Nephron progenitor cell (in vitro differentiated cells): Measurements from ENCODE around the gene SBK1.
"Not testable (repeated sequence)": the region's sequence is repeated elsewhere in the genome, so short reads cannot be mapped to it uniquely, and the experiment has no call there.

Experiments
- DNase-seq: peaks from one replicate; pipeline ENCODE4 v3.0.0; 2021
- H3K27ac Mint-ChIP-seq: 2 replicates; pipeline ENCODE4 v1.8.0; 2021; ENCODE audit warnings: mild to moderate bottlenecking, moderate library complexity, mixed read lengths
- H3K27me3 Mint-ChIP-seq: 2 replicates; pipeline ENCODE4 v1.8.0; 2021; ENCODE audit warnings: mild to moderate bottlenecking, low read depth, mixed read lengths; ENCODE audit not compliant: poor library complexity
- H3K36me3 Mint-ChIP-seq: 2 replicates; pipeline ENCODE4 v1.8.0; 2021; ENCODE audit warnings: low read depth, mixed read lengths
- H3K4me1 Mint-ChIP-seq: 2 replicates; pipeline ENCODE4 v1.8.0; 2021; ENCODE audit warnings: mixed read lengths
- H3K4me3 Mint-ChIP-seq: 2 replicates; pipeline ENCODE4 v1.8.0; 2021; ENCODE audit warnings: mild to moderate bottlenecking, moderate library complexity, mixed read lengths
- H3K9me3 Mint-ChIP-seq: 2 replicates; pipeline ENCODE4 v1.8.0; 2021; ENCODE audit warnings: mild to moderate bottlenecking, moderate library complexity, mixed read lengths

The SBK1 gene

GRCh38 chr16:28364268-28365173 lies 72.2 kb downstream of the SBK1 start:
- H3K9me3 Mint-ChIP-seq, H3K27ac Mint-ChIP-seq, H3K27me3 Mint-ChIP-seq, H3K36me3 Mint-ChIP-seq, H3K4me3 Mint-ChIP-seq, DNase-seq, H3K4me1 Mint-ChIP-seq: not testable (repeated sequence)

- H3K36me3 Mint-ChIP-seq, H3K4me1 Mint-ChIP-seq, H3K4me3 Mint-ChIP-seq, H3K27ac Mint-ChIP-seq, DNase-seq, H3K27me3 Mint-ChIP-seq, H3K9me3 Mint-ChIP-seq: not testable (repeated sequence)
Observed at GRCh38 chr16:28367926-28368325, 75.6 kb downstream of the SBK1 start.
